Tibial artery (tissue), 4 donors: ENCODE results near the gene DDX49.
A peak's percentile ranks its signal among the peaks of the same experiment; 100 is the strongest.
"Not testable (repeated sequence)": the region's sequence is repeated elsewhere in the genome, so short reads cannot be mapped to it uniquely, and the experiment has no call there.

Source experiments
- DNase-seq, 2 donors: peaks; one replicate each; pipeline ENCODE4 v3.0.0-alpha.2; 2019
- H3K27ac ChIP-seq, 2 donors: fragments of 200-600 bp; sonication (generic) in 1 of 2; 1 replicate in 1 of 2; 2 replicates in 1 of 2; pipeline ENCODE4 v1.5.1; 2018 to 2019; ENCODE audit warnings: mild to moderate bottlenecking in 1 of 2
- H3K27me3 ChIP-seq, 2 donors: fragments of 200-600 bp; sonication (generic) in 1 of 2; one replicate each; pipeline versions ENCODE4 v1.5.1 to v1.6.0; 2016 to 2019
- H3K36me3 ChIP-seq, 3 donors: fragments of 200-600 bp; sonication (generic) in 2 of 3; one replicate each; pipeline ENCODE4 v1.5.1; 2016 to 2019; ENCODE audit warnings: mild to moderate bottlenecking in 2 of 3
- H3K4me1 ChIP-seq, 4 donors: fragments of 200-600 bp; sonication (generic) in 2 of 4; 1 replicate in 3 of 4; 2 replicates in 1 of 4; pipeline ENCODE4 v1.5.1; 2016 to 2019
- H3K4me3 ChIP-seq, 2 donors: fragments of 200-600 bp; sonication (generic) in 1 of 2; 1 replicate in 1 of 2; 2 replicates in 1 of 2; pipeline ENCODE4 v1.5.1; 2018 to 2019; ENCODE audit warnings: mild to moderate bottlenecking in 2 of 2
- H3K9me3 ChIP-seq, 3 donors: fragments of 200-600 bp; sonication (generic) in 1 of 3; one replicate each; pipeline ENCODE4 v1.5.1; 2016 to 2019
- CTCF ChIP-seq, 2 experiments: fragments of 200-600 bp in 1 of 2; fragments of 450-650 bp in 1 of 2; IDR thresholded peaks; one replicate each; pipeline ENCODE4 v1.5.1; 2017 to 2019; ENCODE audit warnings: antibody characterized with exemption in 2 of 2, mild to moderate bottlenecking in 1 of 2, moderate library complexity in 1 of 2
- intact Hi-C: fragments of 100-400 bp; cut with DNase I; formaldehyde crosslinking; loops from one replicate; pipeline ENCODE4 v1.15.0; 2023; ENCODE audit warnings: low total_unique reads

DDX49 gene

GRCh38 chr19:18910801-18911436 lies 8.6 kb upstream of the DDX49 start:
- Histone ChIP-seq H3K36me3 (peaks cover 17 to 97% (median 67%) of the 10 kb centered on the region in 3 donors), H3K9me3 (no peaks in the 10 kb centered on the region), H3K27ac (no peak overlapping the region), H3K27me3 (no peaks in the 10 kb centered on the region), H3K4me3 (no peak overlapping the region), H3K4me1 (peaks cover 0 to 9% (median 0%) of the 10 kb centered on the region in 4 donors)
- intact Hi-C loops, result no loop called here
- DNase-seq, result no peak
- no peak for TF ChIP-seq CTCF (IDR thresholded peaks at IDR 0.05)

GRCh38 chr19:18912933-18913332 lies 6.6 kb upstream of the DDX49 start:
- no peak for TF ChIP-seq CTCF (IDR thresholded peaks at IDR 0.05)
- peaks cover 0 to 27% (median 7%) of the 10 kb centered on the region in 4 donors for H3K4me1 ChIP-seq
- no peaks in the 10 kb centered on the region for H3K9me3 ChIP-seq
- peaks cover 8 to 76% (median 47%) of the 10 kb centered on the region in 3 donors for H3K36me3 ChIP-seq
- no peaks in the 10 kb centered on the region for H3K27me3 ChIP-seq
- intact Hi-C loops, result no loop called here
- DNase-seq, result no peak
- no peak overlapping the region for H3K27ac ChIP-seq
- H3K4me3 ChIP-seq, result no peak overlapping the region

- H3K4me1 ChIP-seq, result peaks cover 0 to 32% (median 12%) of the 10 kb centered on the region in 4 donors
- H3K9me3 ChIP-seq, result no peaks in the 10 kb centered on the region
- intact Hi-C loops, result no loop called here
- peaks cover 8 to 71% (median 45%) of the 10 kb centered on the region in 3 donors for H3K36me3 ChIP-seq
- no peak for TF ChIP-seq CTCF (IDR thresholded peaks at IDR 0.05)
- H3K27ac ChIP-seq, result no peak overlapping the region
- no peak overlapping the region for H3K4me3 ChIP-seq
- no peak for DNase-seq
- no peaks in the 10 kb centered on the region for H3K27me3 ChIP-seq
Measured at GRCh38 chr19:18913466-18913865, 6.0 kb upstream of the DDX49 start.

- Histone ChIP-seq H3K27ac (no peak overlapping the region), H3K27me3 (no peaks in the 10 kb centered on the region), H3K36me3 (peaks cover 5 to 51% (median 35%) of the 10 kb centered on the region in 3 donors), H3K9me3 (no peaks in the 10 kb centered on the region), H3K4me3 (no peak overlapping the region), H3K4me1 (peaks cover 0 to 45% (median 21%) of the 10 kb centered on the region in 4 donors)
- TF ChIP-seq CTCF (IDR thresholded peaks at IDR 0.05), result no peak
- no peak for DNase-seq
- intact Hi-C loops, result no loop called here
Measured at GRCh38 chr19:18915639-18916038, 3.9 kb upstream of the DDX49 start.

- not testable (repeated sequence) for H3K4me3 ChIP-seq
- peaks cover 14 to 49% (median 39%) of the 10 kb centered on the region in 3 donors for H3K36me3 ChIP-seq
Measured at GRCh38 chr19:18917593-18917992, 1.9 kb upstream of the DDX49 start.

GRCh38 chr19:18919900-18920214 lies 342 bp downstream of the DDX49 start:
- Histone ChIP-seq H3K4me3 (peak overlapping the region; percentile 84 to 87), H3K9me3 (no peaks in the 10 kb centered on the region), H3K27me3 (no peaks in the 10 kb centered on the region), H3K4me1 (peaks cover 0 to 55% (median 29%) of the 10 kb centered on the region in 4 donors), H3K27ac (peak overlapping the region; percentile 80 to 82), H3K36me3 (peaks cover 35 to 51% (median 44%) of the 10 kb centered on the region in 3 donors)
- no peak for DNase-seq
- intact Hi-C loops, result no loop called here
- no peak for TF ChIP-seq CTCF (IDR thresholded peaks at IDR 0.05)

More at GRCh38 chr19:18917593-18917992, 1.9 kb upstream of the DDX49 start:
- H3K27ac ChIP-seq, H3K27me3 ChIP-seq, H3K9me3 ChIP-seq, DNase-seq, intact Hi-C loops: not testable (repeated sequence)
- peaks cover 0 to 55% (median 29%) of the 10 kb centered on the region in 4 donors for H3K4me1 ChIP-seq
